ENCODE measurements around the gene YWHAG.
A peak's percentile ranks its signal among the peaks of the same experiment; 100 is the strongest.
"Not testable (repeated sequence)": the region's sequence is repeated elsewhere in the genome, so short reads cannot be mapped to it uniquely, and the experiment has no call there.

The YWHAG gene

DNA sequence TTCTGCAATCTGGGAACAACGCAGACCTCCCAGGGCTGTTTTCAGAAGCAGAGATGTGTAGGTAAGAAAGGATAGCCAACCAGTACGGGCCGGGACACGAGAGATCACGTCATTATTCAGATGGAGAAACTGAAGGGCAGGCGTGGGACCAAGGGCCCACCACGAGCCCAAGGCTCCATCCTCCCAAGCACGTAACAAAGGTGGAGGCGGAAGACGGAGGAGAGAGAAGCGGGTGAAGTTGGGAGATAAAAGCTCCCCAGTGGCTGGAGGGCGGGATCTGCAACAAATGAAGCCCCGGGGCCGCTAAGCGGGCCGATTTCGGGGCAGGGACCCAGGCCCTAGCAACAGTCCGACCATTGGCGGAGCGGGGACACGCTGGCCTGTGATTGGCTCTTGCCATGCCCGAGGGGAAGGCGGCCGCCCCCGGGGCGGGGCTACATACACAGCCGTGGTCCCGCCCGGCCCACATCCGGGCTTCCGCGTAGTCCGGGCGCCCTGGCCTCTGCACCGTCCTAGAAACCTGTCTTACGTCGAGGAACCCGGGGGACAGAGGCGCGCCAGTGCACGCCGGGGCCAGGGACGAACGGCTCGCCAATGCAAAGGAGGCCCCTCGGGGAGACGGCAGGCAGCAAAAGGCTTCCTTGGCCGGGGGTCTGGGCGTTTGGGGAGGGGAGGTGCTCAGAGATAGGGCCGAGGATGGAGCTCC, 40.9 kb downstream of the YWHAG start:
- DNase-seq, result peak; percentile 94

DNA sequence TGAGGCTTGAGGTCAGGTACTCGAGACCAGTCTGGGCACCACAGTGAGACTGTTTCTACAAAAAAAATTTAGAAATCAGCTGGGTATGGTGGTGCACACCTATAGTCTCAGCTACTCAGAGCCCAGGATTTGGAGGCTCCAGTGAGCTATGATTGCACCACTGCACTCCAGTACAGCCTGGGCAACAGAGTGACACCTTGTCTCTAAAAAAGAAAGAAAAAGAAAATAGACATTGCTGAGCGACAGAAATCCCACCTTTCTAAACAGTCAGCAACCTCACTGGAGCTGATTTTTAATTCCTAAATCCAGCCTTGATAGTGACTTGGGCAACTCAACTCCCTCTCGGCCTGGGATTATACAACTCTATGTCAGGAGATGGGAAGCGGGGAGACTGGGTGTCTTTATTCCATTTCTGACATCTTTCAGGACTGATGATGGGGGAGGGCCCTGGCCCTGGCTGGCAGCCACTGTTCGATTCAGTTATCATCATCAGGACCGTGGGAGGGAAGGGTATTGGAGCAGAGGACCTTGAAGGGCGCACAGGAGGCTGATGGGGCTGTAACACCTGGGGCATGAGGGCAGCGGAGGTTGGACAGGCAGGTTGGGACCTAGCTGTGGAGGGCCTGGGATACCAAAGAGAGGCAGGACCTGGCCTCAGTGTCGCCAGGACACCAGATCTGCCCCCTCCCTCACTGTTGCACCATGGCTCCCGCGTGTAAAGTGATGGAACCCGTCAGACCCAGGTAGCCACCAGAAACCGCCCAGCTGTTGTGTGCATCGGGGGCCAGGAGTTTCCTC, 41.6 kb downstream of the YWHAG start:
- DNase-seq, result no peak

DNA sequence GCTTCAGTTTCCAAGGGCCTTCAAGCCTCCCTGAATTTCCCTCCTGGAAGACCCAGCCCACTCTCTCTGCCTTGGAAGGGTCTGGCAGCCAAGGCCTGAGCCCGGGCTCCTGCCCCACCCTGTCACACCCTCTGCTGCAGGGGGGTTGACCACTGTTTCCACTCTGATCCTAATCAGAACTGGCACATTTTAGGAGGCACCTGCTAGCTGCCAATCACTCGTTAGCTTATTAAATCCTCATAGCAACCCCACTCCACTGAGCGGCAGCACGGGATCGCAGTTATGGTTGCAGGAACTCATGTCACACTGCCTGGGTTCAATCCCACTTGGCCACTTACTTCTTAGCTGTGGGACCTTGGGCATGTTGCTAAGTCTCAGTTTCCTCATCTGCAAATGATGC, 43.4 kb downstream of the YWHAG start:
- no peak for DNase-seq

DNA sequence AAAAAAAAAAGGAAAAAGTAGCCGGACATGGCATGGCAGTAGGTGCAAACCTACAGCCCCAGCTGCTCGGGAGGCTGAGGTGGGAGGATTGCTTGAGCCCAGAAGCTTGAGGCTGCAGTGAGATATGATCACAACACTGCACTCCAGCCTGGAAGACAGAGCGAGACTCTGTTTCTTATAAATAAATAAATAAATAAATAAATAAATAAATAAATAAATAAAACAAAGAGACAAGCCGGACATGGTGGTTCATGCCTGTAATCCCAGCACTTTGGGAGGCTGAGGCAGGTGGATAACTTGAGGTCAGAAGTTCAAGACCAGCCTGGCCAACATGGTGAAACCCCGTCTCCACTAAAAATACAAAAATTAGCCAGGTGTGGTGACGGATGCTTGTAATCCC, 44.1 kb downstream of the YWHAG start:
- DNase-seq, result not testable (repeated sequence)

DNA sequence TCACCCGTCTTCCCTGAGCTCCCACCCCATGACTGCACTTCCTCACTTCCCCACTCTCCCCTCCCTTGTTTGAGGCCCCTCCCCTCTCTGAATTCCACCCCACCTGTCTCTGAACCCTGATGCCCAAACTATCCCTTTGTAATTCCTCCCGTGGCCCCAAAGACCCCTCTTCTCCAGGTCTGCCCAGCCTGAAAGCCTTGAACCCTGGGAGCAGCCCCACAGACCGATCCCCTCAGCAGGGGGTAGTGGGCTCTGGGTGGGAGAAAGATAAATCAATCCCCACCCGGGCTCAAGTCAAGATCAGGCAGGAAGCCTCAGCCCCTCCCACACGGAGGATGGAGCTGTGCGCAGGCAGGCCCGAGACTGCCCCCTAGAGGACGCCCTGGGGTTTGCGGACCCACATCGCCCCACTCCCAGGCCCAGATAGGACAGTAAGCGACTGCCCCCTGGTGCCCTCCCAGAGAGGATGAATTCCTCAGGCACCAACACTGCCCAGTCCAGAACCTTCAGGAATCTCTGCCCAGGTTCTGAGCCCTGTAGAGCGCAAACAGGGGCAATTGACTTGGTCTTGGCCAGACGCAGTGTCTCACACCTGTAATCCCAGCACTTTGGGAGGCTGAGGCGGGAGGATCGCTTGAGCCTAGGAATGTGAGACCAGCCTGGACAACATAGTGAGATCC, 44.6 kb downstream of the YWHAG start:
- DNase-seq, result peak; percentile 86

DNA sequence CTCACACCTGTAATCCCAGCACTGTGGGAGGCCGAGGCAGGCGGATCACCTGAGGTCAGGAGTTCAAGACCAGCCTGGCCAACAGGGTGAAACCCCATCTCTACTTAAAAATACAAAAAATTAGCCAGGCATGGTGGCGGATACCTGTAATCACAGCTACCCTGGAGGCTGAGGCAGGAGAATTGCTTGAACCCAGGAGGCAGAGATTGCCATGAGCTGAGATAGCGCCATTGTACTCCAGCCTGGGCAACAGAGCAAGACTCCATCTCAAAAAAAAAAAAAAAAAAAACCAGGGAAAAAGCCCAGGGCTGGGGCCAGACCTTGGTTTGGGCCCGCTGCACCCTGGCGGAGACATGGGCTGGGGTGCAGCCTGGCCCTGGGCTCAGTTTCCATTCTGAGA, 47.0 kb downstream of the YWHAG start:
- not testable (repeated sequence) for DNase-seq

DNA sequence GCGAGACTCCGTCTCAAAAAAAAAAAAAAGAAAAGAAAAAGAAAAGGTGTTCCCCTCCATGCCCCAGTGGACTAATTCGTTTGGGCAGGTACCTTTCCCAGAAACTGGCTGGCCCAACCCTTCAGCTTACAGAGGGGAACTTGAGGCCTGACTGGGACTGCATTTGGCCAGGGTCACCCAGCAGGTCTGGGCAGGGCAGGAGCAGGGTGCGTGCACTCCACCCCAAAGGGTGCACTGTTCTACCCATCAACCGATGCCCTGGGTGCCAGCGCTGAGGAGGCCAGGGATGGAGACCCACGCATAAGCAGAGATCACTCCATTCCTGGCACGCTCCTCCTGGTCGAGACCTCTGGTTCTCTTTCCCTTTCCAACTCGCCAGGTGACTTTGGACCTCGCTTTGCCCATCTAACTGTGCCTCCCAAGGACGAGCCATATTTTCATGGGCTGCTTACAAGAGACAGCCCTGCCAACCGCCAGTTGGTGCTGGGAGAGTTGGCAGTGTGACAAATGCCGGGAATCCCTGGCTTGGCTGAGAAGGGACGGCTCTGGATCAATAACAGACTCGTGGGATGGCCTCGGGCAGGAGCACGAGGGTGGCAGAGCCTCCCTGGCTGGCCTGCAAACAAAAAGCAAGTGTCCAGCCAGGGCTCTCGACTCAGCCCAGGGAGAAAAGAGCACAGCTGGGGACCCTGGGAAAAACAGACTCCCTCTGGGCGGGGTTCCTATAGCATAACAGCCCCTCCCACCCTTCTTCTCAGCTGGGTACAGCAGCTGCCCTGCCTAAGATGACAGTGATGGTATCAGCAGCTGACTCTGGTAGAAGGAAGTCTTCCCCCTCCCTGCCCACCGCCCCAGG, 48.5 kb downstream of the YWHAG start:
- no peak for DNase-seq

DNA sequence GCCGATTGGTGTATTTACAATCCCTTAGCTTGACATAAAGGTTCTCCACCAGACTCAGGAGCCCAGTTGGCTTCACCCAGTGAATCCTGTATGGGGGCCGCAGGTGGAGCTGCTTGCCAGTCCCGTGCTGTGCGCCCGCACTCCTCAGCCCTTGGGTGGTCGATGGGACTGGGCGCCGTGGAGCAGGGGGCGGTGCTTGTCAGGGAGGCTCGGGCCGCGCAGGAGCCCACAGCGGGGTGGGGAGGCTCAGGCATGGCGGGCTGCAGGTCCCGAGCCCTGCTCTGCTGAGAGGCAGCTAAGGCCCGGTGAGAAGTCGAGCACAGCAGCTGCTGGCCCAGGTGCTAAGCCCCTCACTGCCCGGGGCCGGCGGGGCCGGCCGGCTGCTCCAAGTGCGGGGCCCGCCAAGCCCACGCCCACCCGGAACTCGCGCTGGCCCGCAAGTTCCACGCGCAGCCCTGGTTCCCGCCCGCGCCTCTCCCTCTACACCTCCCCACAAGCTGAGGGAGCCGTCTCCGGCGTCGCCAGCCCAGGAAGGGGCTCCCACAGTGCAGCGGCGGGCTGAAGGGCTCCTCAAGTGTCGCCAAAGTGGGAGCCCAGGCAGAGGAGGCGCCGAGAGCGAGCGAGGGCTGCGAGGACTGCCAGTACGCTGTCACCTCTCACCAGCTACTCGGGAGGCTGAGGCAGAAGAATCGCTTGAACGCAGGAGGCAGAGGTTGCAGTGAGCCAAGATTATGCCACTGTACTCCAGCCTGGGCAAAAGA, 49.3 kb downstream of the YWHAG start:
- DNase-seq, result not testable (repeated sequence)

DNA sequence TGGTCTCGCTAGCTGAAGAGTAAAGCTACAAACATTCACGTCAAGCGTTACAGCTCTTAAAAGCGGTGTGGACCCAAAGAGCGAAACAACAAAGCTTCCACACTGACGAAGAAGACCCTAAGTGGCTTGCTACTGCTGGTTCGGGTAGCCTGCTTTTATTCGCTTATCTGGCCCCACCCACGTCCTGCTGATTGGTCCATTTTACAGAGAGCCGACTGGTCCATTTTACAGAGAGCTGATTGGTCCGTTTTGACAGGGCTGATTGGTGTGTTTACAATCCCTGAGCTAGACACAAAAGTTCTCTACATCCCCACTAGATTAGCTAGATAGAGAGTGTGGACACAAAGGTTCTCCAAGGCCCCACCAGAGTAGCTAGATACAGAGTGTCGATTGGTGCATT, 49.9 kb downstream of the YWHAG start:
- DNase-seq, result not testable (repeated sequence)

DNA sequence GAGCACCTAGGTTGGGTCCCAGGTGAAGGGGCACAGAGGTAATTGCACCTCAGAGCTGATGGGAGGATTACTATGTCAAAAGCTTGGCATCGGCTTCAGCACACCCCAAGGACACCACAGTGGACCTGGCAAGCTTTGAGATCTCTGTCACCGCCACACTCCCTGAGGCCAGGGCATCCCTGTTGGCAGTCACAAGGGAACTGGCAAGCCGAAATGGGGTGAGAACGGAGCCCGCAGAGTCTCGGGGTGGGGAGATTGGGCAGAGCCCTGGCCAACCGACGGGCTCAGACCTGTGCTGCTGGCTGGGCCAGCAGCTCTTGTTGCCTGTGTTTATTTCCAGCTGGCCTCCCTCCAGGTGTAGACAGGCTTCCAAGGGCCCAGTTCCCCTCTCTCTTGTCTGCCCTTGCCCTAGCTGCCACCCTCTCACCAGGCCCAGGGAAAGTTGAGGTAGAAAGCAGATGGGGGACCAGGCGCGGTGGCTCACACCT, 53.9 kb downstream of the YWHAG start:
- no peak for DNase-seq

DNA sequence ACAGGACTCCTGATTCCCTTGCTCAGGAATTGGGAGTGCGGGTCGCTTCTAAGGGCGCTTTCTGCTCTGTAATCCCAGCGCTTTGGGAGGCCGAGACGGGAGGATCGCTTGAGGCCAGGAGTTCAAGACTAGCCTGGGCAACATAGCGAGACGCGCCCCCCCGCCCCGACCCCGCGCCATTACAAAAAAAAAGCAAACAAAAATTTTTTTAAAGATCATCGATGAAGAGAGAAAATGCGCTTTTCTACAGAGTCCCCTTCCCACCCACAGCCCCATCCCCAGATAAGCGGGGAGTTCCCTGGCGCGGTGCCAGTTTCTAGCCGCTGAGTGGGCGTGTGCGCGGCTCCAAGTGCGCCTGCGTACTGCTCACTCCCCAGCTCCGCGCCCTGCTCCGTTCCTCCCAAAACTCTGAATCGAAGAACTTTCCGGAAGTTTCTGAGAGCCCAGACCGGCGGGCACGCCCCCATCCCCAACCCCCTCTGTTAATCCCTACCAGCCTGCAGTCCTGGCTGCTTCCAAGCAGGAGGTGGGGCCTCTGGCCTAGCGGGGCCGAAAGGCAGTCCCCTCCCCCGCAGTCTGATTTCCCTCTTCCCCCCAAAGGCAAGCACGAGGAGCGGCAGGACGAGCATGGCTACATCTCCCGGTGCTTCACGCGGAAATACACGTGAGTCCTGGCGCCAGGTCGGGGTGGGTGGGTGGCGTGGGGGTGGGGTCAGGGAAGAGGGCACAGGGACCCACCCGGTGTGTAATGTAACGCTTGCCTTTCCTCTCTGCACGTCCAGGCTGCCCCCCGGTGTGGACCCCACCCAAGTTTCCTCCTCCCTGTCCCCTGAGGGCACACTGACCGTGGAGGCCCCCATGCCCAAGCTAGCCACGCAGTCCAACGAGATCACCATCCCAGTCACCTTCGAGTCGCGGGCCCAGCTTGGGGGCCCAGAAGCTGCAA, 55.3 kb downstream of the YWHAG start:
- peak; percentile 84 for DNase-seq

DNA sequence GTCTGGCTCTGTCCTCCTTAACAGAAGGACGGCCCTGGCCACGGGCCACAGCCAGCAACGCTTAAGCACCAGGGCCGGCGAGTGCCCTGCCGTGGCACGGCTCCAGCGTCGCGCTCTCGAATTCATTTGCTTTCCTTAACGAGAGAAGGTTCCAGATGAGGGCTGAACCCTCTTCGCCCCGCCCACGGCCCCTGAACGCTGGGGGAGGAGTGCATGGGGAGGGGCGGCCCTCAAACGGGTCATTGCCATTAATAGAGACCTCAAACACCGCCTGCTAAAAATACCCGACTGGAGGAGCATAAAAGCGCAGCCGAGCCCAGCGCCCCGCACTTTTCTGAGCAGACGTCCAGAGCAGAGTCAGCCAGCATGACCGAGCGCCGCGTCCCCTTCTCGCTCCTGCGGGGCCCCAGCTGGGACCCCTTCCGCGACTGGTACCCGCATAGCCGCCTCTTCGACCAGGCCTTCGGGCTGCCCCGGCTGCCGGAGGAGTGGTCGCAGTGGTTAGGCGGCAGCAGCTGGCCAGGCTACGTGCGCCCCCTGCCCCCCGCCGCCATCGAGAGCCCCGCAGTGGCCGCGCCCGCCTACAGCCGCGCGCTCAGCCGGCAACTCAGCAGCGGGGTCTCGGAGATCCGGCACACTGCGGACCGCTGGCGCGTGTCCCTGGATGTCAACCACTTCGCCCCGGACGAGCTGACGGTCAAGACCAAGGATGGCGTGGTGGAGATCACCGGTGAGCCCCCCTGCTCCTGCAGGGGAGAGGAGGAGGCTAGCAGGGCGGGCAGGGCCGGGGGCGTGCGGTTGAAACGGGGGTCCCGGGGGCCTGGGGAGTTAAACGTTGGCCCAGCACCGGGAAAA, 56.2 kb downstream of the YWHAG start, which contains the start of gene HSPB1:
Gene HSPB1 (plus strand): TSS at position 327 of the 855 bp plus-strand sequence. CDS start 40 bp downstream, at position 367.
- DNase-seq, result peak; percentile 85

DNA sequence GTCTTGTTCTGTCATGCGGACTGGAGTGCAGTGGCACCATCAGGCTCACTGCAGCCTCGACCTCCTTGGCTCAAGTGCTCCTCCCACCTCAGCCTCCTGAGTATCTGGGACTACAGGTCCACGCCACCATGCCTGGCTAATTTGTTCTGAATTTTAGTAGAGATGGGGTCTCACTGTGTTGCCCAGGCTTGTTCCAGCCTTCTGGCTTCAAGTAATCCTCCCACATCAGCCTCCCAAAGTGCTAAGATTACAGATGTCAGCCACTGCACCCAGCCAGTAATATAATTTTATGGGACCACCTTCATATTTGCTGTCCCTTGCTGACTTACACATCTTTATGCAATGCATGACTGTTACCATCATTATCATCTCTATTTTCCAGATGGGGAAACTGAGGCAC, 57.8 kb downstream of the YWHAG start:
- DNase-seq, result no peak

DNA sequence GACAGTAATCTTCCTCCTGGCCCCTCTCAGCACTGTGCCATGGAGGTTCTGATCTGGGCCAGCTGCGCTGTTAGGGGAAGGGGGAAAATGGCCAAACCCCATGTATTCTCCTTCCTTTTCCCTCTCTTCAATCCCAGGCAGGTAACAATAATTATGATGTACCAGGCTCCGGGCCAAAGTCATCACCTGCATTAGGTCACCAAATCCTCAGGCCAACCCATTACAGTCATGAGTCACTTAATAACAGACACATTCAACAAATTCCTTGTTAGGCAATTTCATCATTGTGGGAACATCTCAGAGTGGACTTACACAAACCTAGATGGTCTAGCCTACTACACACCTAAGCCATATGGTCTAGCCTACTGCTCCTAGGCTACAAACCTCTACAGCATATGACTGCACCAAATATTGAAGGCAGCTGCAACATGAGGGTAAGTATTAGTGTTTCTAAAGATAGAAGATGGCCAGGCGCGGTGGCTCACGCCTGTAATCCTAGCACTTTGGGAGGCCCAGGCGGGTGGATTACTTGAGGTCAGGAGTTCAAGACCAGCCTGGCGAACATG, 58.5 kb downstream of the YWHAG start:
- peak; percentile 93 for DNase-seq

DNA sequence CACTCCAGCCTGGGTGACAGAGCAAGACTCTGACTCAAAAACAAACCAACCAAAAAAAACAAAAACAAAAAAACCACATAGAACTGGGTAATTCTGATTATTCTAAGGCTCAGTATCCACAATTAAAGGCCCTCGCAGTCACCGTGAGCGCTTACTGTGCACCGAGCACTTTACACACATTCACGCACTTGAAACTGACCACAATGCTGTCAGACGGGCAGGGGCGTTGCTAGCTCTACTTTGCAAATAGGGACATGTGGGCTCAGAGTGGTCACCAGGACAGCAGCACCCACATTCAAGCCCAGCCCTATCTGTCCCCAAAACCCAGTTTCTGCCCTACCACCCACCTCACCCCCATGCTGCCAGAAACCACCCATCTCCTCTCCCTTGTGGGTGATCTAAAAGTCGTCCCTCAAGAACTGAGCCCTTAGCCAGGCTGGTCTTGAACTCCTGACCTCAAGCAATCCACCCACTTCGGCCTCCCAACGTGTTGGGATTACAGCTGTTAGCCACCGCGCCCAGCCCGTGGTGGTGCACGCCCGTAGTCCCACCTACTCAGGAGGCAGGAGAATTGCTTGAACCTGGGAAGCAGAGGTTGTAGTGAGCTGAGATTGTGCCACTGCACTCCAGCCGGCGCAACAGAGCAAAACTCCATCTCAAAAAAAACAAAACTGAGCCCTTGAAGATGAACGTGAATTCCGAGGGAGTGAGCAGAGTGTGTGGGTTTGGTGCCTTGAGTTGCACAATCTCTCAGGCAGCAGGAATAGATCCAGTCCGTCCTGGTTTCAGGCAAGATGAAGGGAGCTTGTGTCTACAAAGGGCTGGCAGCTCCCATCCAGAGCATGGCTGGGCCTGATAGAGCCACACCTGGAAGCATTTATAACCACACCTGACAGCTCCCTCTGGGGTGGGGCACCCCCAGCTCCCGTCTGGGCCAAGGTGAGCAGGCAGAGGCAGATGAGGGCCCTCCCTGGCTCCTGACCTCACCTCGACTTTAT, 61.7 kb downstream of the YWHAG start:
- DNase-seq, result peak; percentile 78

DNA sequence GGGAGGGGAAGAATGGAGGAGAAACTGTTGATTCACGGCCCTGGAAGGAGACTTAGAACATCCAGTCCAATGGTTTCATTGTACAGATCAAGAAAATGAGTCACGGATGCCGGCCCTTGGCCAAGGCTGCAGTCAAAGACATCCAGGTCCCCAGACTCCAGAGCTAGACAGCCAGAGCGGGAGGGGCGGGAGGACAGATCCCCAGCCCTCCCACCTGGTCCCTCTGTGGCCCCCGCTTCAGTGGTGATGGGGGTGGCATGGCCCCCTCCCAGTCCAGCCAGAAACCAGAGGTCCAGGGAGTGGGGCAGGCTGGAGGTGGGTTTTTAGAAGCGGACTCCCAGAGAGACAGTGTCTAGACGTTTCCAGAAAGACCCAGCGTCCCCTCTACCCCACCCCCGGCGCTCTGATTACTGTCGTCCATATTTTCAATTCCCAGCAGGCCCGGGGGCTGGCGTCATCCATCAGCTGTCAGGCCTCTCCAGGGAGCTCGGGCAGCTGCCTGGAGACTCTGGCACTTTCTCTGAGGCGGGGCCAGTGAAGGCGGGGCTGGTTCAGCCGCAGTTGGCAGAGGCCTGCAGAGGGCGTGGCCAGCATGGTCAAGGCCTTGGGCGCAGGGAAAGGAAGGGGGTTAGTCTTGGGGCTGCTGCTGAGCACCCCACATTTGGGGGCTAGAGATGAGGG, 64.3 kb downstream of the YWHAG start:
- DNase-seq, result peak; percentile 82

DNA sequence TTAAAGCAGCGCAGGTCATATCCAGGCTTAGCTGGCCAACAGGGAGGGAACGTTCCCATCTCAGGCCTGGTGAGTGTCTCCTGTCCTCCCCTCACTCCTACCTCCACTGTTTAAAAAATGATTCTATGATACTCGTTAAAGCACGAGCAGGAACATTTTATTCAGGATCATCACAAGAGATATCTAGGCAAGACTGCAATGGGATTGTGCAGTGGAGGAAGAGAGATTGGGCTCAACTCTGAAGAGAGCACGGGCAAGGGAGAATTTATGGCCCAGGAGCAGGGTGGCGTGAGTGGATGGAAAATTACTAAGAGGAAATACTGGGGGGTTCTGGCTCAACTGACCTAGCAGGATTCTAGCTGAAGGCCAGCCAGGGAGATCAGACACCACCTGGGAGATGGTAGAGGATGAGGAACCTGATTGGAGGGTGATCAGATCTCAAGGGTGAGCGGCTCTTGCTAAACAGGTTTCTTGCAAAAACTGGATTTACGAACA, 65.3 kb downstream of the YWHAG start:
- DNase-seq, result no peak
